Mesendoderm (in vitro differentiated cells): ENCODE data around the gene RAD50.

ENCODE experiments used
- DNase-seq: peaks from one replicate; pipeline ENCODE4 v3.0.0; 2013
- H2AK5ac ChIP-seq: 2 replicates; pipeline ENCODE4 v1.6.1; 2013; ENCODE audit warnings: low read length, inconsistent platforms
- H2BK120ac ChIP-seq: 2 replicates; pipeline ENCODE4 v1.6.1; 2013; ENCODE audit warnings: low read depth, mild to moderate bottlenecking, low read length, moderate library complexity, mixed read lengths
- H2BK15ac ChIP-seq: replicated peaks from 2 replicates; pipeline ENCODE4 v1.6.1; 2013; ENCODE audit warnings: low read depth, mild to moderate bottlenecking, moderate library complexity
- H2BK5ac ChIP-seq: 2 replicates; pipeline ENCODE4 v1.6.1; 2013; ENCODE audit warnings: low read length, inconsistent platforms
- H3K18ac ChIP-seq: 2 replicates; pipeline ENCODE4 v1.6.1; 2013; ENCODE audit warnings: mild to moderate bottlenecking, low read length, mixed read lengths
- H3K23ac ChIP-seq: one replicate; pipeline ENCODE4 v1.6.1; 2013; ENCODE audit warnings: low read length
- H3K27ac ChIP-seq: 2 replicates; pipeline ENCODE4 v1.5.1; 2013; ENCODE audit warnings: low read depth, mild to moderate bottlenecking, inconsistent platforms, low read length, moderate library complexity
- H3K27me3 ChIP-seq: 2 replicates; pipeline ENCODE4 v1.6.1; 2013; ENCODE audit warnings: low read length, control low read depth, mild to moderate bottlenecking, inconsistent platforms; ENCODE audit not compliant: insufficient read depth, poor library complexity
- H3K36me3 ChIP-seq: 2 replicates; pipeline ENCODE4 v1.6.1; 2013; ENCODE audit warnings: low read length, inconsistent platforms; ENCODE audit not compliant: control insufficient read depth, insufficient read depth
- H3K4ac ChIP-seq: one replicate; pipeline ENCODE4 v1.6.1; 2013; ENCODE audit warnings: low read depth, mild to moderate bottlenecking, low read length, moderate library complexity
- H3K4me1 ChIP-seq: 2 replicates; pipeline ENCODE4 v1.6.1; 2013; ENCODE audit warnings: low read depth, low read length, inconsistent platforms; ENCODE audit not compliant: control insufficient read depth
- H3K4me2 ChIP-seq: 2 replicates; pipeline ENCODE4 v1.6.1; 2013; ENCODE audit warnings: low read length
- H3K4me3 ChIP-seq: 2 replicates; pipeline ENCODE4 v1.5.1; 2013; ENCODE audit warnings: mild to moderate bottlenecking, low read length
- H3K56ac ChIP-seq: one replicate; pipeline ENCODE4 v1.6.1; 2013; ENCODE audit warnings: low read length
- H3K79me1 ChIP-seq: 2 replicates; pipeline ENCODE4 v1.6.1; 2013; ENCODE audit warnings: low read length, inconsistent platforms
- H3K79me2 ChIP-seq: 2 replicates; pipeline ENCODE4 v1.6.1; 2013; ENCODE audit warnings: mild to moderate bottlenecking, low read length; ENCODE audit not compliant: control insufficient read depth, insufficient read depth
- H3K9ac ChIP-seq: 2 replicates; pipeline ENCODE4 v1.6.1; 2013; ENCODE audit warnings: low read length, inconsistent platforms
- H4K5ac ChIP-seq: one replicate; pipeline ENCODE4 v1.6.1; 2013; ENCODE audit warnings: low read length
- H4K8ac ChIP-seq: one replicate; pipeline ENCODE4 v1.6.1; 2013; ENCODE audit warnings: low read depth, mild to moderate bottlenecking, control low read depth, low read length, moderate library complexity
- WGBS: extraction: QIAGEN DNeasy Blood & Tissue Kit; methylation state at CpG from one replicate; pipeline ENCODE4 v1.1.7; 2013; ENCODE audit warnings: low lambda C conversion rate, missing lambda C conversion rate; ENCODE audit not compliant: insufficient coverage; ENCODE audit errors: extremely low coverage; 5-methylcytosine and 5-hydroxymethylcytosine counted together

RAD50 gene

GRCh38 chr5:132673939-132674630 lies 117.3 kb downstream of the RAD50 start, which contains the start of gene IL4:
IL4 (plus strand) TSS chr5:132673989; CDS start chr5:132674051, 62 bp downstream.
- Histone ChIP-seq H3K4me1 (peaks cover 2% of the 10 kb centered on the region), H2AK5ac (no peak within 1 kb of the TSS), H3K36me3 (no peaks in the 10 kb centered on the region), H2BK120ac (no peak within 1 kb of the TSS), H3K4ac (no peak within 1 kb of the TSS), H3K9ac (no peak within 1 kb of the TSS), H3K79me2 (no peaks in the 10 kb centered on the region), H3K18ac (no peak within 1 kb of the TSS), H3K23ac (no peak within 1 kb of the TSS), H4K5ac (no peak within 1 kb of the TSS), H2BK15ac (no peak within 1 kb of the TSS), H3K56ac (no peak within 1 kb of the TSS), H3K27me3 (no peaks in the 10 kb centered on the region), H2BK5ac (no peak within 1 kb of the TSS), H3K27ac (no peak within 1 kb of the TSS), H3K4me2 (no peak within 1 kb of the TSS), H4K8ac (no peak within 1 kb of the TSS), H3K79me1 (no peaks in the 10 kb centered on the region), H3K4me3 (no peak within 1 kb of the TSS)
- WGBS, result no CpG with 5 or more reads among the region's 14 CpGs
- DNase-seq, result no peak

GRCh38 chr5:132674671-132675506 lies 118.1 kb downstream of the RAD50 start:
- Histone ChIP-seq H3K4me3 (no peak overlapping the region), H3K4me2 (no peak overlapping the region), H2AK5ac (no peak overlapping the region), H3K79me1 (no peaks in the 10 kb centered on the region), H3K4ac (no peak overlapping the region), H3K79me2 (no peaks in the 10 kb centered on the region), H3K36me3 (no peaks in the 10 kb centered on the region), H3K27ac (no peak overlapping the region), H3K27me3 (no peaks in the 10 kb centered on the region), H3K18ac (no peak overlapping the region), H3K23ac (no peak overlapping the region), H4K8ac (no peak overlapping the region), H4K5ac (no peak overlapping the region), H2BK5ac (no peak overlapping the region), H2BK15ac (no peak overlapping the region), H2BK120ac (no peak overlapping the region), H3K9ac (no peak overlapping the region), H3K4me1 (peaks cover 2% of the 10 kb centered on the region), H3K56ac (no peak overlapping the region)
- no CpG with 5 or more reads among the region's 13 CpGs for WGBS
- no peak for DNase-seq

- H2BK5ac ChIP-seq, result no peak overlapping the region
- H3K79me1 ChIP-seq, result no peaks in the 10 kb centered on the region
- no peak overlapping the region for H4K8ac ChIP-seq
- no peak for DNase-seq
- no peaks in the 10 kb centered on the region for H3K27me3 ChIP-seq
- H3K9ac ChIP-seq, result no peak overlapping the region
- H3K18ac ChIP-seq, result no peak overlapping the region
- no peaks in the 10 kb centered on the region for H3K36me3 ChIP-seq
- no peak overlapping the region for H3K4ac ChIP-seq
- H2AK5ac ChIP-seq, result no peak overlapping the region
- no peak overlapping the region for H3K4me3 ChIP-seq
- WGBS, result no CpG with 5 or more reads among the region's 11 CpGs
- no peaks in the 10 kb centered on the region for H3K79me2 ChIP-seq
- H4K5ac ChIP-seq, result no peak overlapping the region
- no peak overlapping the region for H3K56ac ChIP-seq
- peaks cover 2% of the 10 kb centered on the region for H3K4me1 ChIP-seq
- H2BK120ac ChIP-seq, result no peak overlapping the region
- no peak overlapping the region for H3K27ac ChIP-seq
- no peak overlapping the region for H3K4me2 ChIP-seq
- H3K23ac ChIP-seq, result no peak overlapping the region
- H2BK15ac ChIP-seq, result no peak overlapping the region
Measured at GRCh38 chr5:132675936-132676689, 119.3 kb downstream of the RAD50 start.

GRCh38 chr5:132677191-132677590 lies 120.4 kb downstream of the RAD50 start:
- Histone ChIP-seq H3K18ac (no peak overlapping the region), H3K4ac (no peak overlapping the region), H4K8ac (no peak overlapping the region), H3K79me2 (no peaks in the 10 kb centered on the region), H2BK15ac (no peak overlapping the region), H3K36me3 (no peaks in the 10 kb centered on the region), H2AK5ac (no peak overlapping the region), H3K9ac (no peak overlapping the region), H3K23ac (no peak overlapping the region), H4K5ac (no peak overlapping the region), H3K4me2 (no peak overlapping the region), H3K79me1 (no peaks in the 10 kb centered on the region), H3K27me3 (no peaks in the 10 kb centered on the region), H2BK5ac (no peak overlapping the region), H3K56ac (no peak overlapping the region), H3K4me1 (peaks cover 2% of the 10 kb centered on the region), H3K4me3 (no peak overlapping the region), H3K27ac (no peak overlapping the region), H2BK120ac (no peak overlapping the region)
- DNase-seq, result peak; percentile 65
- WGBS, result no CpG with 5 or more reads among the region's 7 CpGs

- H3K56ac ChIP-seq, result no peak overlapping the region
- no peaks in the 10 kb centered on the region for H3K79me2 ChIP-seq
- H3K27me3 ChIP-seq, result no peaks in the 10 kb centered on the region
- 100% methylated on average over 1 of the region's 15 CpGs for WGBS
- no peaks in the 10 kb centered on the region for H3K36me3 ChIP-seq
- DNase-seq, result no peak
- no peak overlapping the region for H3K4me2 ChIP-seq
- H3K23ac ChIP-seq, result no peak overlapping the region
- no peak overlapping the region for H2AK5ac ChIP-seq
- H2BK120ac ChIP-seq, result no peak overlapping the region
- no peak overlapping the region for H3K4me3 ChIP-seq
- H3K27ac ChIP-seq, result no peak overlapping the region
- H3K18ac ChIP-seq, result no peak overlapping the region
- H3K4ac ChIP-seq, result no peak overlapping the region
- no peak overlapping the region for H2BK15ac ChIP-seq
- H4K5ac ChIP-seq, result no peak overlapping the region
- H3K79me1 ChIP-seq, result no peaks in the 10 kb centered on the region
- H4K8ac ChIP-seq, result no peak overlapping the region
- peaks cover 2% of the 10 kb centered on the region for H3K4me1 ChIP-seq
- no peak overlapping the region for H3K9ac ChIP-seq
- H2BK5ac ChIP-seq, result no peak overlapping the region
Measured at GRCh38 chr5:132677682-132678400, 121.1 kb downstream of the RAD50 start.
